Endodermal cell (in vitro differentiated cells): ENCODE results near the gene APOH. TPM values are rescaled to one million over a fixed set of nuclear protein-coding genes. Genes with fewer than 3 reads are reported as not detected.
A peak's percentile ranks its signal among the peaks of the same experiment; 100 is the strongest.

Source experiments
- DNase-seq: peaks from one replicate; pipeline ENCODE4 v3.0.0-alpha.2; 2017
- H3K27ac ChIP-seq: 2 replicates; pipeline ENCODE4 v1.5.1; 2013; ENCODE audit warnings: mild to moderate bottlenecking, low read depth, low read length, moderate library complexity
- H3K27me3 ChIP-seq: 2 replicates; pipeline ENCODE4 v1.6.1; 2013; ENCODE audit warnings: mild to moderate bottlenecking, low read length, moderate library complexity; ENCODE audit not compliant: insufficient read depth, control insufficient read depth, poor library complexity, severe bottlenecking
- H3K36me3 ChIP-seq: 2 replicates; pipeline ENCODE4 v1.7.0; 2013; ENCODE audit warnings: mild to moderate bottlenecking, low read length, moderate library complexity; ENCODE audit not compliant: control insufficient read depth, insufficient read depth
- H3K4me1 ChIP-seq: one replicate; pipeline ENCODE4 v1.7.0; 2013; ENCODE audit warnings: low read length; ENCODE audit not compliant: control insufficient read depth, insufficient read depth
- H3K4me3 ChIP-seq: 2 replicates; pipeline ENCODE4 v1.5.1; 2013; ENCODE audit warnings: mild to moderate bottlenecking, low read length, moderate library complexity
- H3K9ac ChIP-seq: 2 replicates; pipeline ENCODE4 v1.6.1; 2013; ENCODE audit warnings: mild to moderate bottlenecking, low read length, moderate library complexity; ENCODE audit not compliant: poor library complexity, severe bottlenecking; ENCODE audit errors: extremely low read depth
- H3K9me3 ChIP-seq: 2 replicates; pipeline ENCODE4 v1.6.1; 2013; ENCODE audit warnings: mild to moderate bottlenecking, low read length, moderate library complexity; ENCODE audit not compliant: control insufficient read depth
- H3K27ac Mint-ChIP-seq: 2 replicates; pipeline ENCODE4 v1.8.0; 2020; ENCODE audit warnings: mixed read lengths
- H3K27me3 Mint-ChIP-seq: 2 replicates; pipeline ENCODE4 v1.8.0; 2021; ENCODE audit warnings: mild to moderate bottlenecking, mixed read lengths; ENCODE audit not compliant: insufficient read depth
- H3K36me3 Mint-ChIP-seq: 2 replicates; pipeline ENCODE4 v1.8.0; 2020; ENCODE audit warnings: low read depth, mixed read lengths
- H3K4me1 Mint-ChIP-seq: 2 replicates; pipeline ENCODE4 v1.8.0; 2020; ENCODE audit warnings: mixed read lengths
- H3K4me3 Mint-ChIP-seq: 2 replicates; pipeline ENCODE4 v1.8.0; 2020; ENCODE audit warnings: mild to moderate bottlenecking, moderate library complexity, mixed read lengths
- H3K9me3 Mint-ChIP-seq: 2 replicates; pipeline ENCODE4 v1.8.0; 2020; ENCODE audit warnings: mild to moderate bottlenecking, mixed read lengths
- total RNA-seq, 2 donors: library from RNA; stranded (reverse); fragmentation: NEBNext Ultra II Directional in 1 of 2; extraction: Animal tissue kit (Norgen Biotek cat#: 25700) in 1 of 2; gene quantifications; 2 replicates in 1 of 2; 3 replicates in 1 of 2; pipeline ENCODE4 v1.2.1, GENCODE V29; 2021
- TF ChIP-seq, protein P1 (sequence below): fragments of 200-600 bp; sonication (generic); conservative IDR thresholded peaks from 2 replicates; pipeline ENCODE4 v1.5.0; 2021; ENCODE audit warnings: antibody characterized with exemption, mild to moderate bottlenecking

Gene APOH
- total RNA-seq, 2 donors from 2014 or later, result not detected

DNA sequence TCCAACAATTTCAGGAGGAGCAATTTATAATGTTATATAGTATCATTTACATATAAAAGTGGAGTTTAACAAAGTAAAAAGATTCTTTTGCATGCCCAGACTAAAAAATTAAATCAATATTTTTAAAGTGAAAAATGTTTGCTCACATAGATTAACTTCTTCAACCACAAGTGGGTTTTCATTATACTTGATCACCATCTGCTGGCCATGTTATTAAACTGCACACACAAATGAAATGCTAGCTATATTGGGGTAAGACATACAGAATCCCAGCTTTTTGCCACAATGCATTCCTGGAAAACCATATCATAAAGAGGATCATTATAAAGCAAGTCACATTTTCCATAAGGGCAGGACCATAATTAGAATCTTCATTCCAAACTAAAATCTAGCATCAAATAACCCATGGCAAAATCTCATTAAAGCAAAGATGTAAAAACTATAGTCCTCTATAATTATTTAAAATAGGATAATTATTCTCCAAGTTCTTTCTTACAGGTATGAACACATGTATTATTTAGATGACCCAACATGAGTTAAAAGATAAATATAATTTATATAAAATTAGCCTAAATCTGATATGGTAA lies 63.6 kb downstream of the APOH start:
- Mint-ChIP-seq H3K36me3 (peaks cover 10% of the 10 kb centered on the region), H3K9me3 (peaks cover 4% of the 10 kb centered on the region), H3K4me1 (no peaks in the 10 kb centered on the region), H3K27ac (no peak overlapping the region), H3K4me3 (no peak overlapping the region), H3K27me3 (no peaks in the 10 kb centered on the region)
- Histone ChIP-seq H3K4me3 (no peak overlapping the region), H3K4me1 (no peaks in the 10 kb centered on the region), H3K27me3 (no peaks in the 10 kb centered on the region), H3K27ac (no peak overlapping the region), H3K9ac (no peak overlapping the region), H3K9me3 (no peaks in the 10 kb centered on the region), H3K36me3 (peaks cover 11% of the 10 kb centered on the region)
- TF ChIP-seq, protein P1, sequence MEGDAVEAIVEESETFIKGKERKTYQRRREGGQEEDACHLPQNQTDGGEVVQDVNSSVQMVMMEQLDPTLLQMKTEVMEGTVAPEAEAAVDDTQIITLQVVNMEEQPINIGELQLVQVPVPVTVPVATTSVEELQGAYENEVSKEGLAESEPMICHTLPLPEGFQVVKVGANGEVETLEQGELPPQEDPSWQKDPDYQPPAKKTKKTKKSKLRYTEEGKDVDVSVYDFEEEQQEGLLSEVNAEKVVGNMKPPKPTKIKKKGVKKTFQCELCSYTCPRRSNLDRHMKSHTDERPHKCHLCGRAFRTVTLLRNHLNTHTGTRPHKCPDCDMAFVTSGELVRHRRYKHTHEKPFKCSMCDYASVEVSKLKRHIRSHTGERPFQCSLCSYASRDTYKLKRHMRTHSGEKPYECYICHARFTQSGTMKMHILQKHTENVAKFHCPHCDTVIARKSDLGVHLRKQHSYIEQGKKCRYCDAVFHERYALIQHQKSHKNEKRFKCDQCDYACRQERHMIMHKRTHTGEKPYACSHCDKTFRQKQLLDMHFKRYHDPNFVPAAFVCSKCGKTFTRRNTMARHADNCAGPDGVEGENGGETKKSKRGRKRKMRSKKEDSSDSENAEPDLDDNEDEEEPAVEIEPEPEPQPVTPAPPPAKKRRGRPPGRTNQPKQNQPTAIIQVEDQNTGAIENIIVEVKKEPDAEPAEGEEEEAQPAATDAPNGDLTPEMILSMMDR, result peak; percentile 86
- no peak for DNase-seq

Other genes starting within 250 kb of the APOH start
- 10 to 100 TPM; 15.2 to 21.4 TPM for gene CEP112, start 37.3 kb downstream of the APOH start, total RNA-seq
- 10 to 100 TPM in 1 of 2 donors, 1 to 10 TPM in 1; 8.7 to 14.6 TPM for gene PRKCA, start 73.2 kb upstream of the APOH start, total RNA-seq